ENCODE data around the gene PPP1R3D. TPM values are rescaled to one million over a fixed set of nuclear protein-coding genes. Genes with fewer than 3 reads are reported as not detected.
A peak's percentile ranks its signal among the peaks of the same experiment; 100 is the strongest.

PPP1R3D gene
- total and polyA plus RNA-seq, 9 of the 15 experiments (the other 6 are each of a cell fraction or from before 2014, with no cell fraction given): 0.35 to 3.3 (median 1.8) TPM

- TF ChIP-seq ZNF197 (CRISPR knock-in tag; IDR thresholded peaks at IDR 0.05; ENCODE audit: low read depth): no peak
- TF ChIP-seq ZNF3 (CRISPR knock-in tag; IDR thresholded peaks at IDR 0.05): no peak
- TF ChIP-seq KHSRP (IDR thresholded peaks at IDR 0.05): no peak
- TF ChIP-seq ZNF764 (CRISPR knock-in tag; IDR thresholded peaks at IDR 0.05; ENCODE audit: low read depth): no peak
- peak; percentile 84 for TF ChIP-seq RB1 (IDR thresholded peaks at IDR 0.05; ENCODE audit: low read depth)
- TF ChIP-seq AFF4 (CRISPR knock-in tag; IDR thresholded peaks at IDR 0.05): no peak
- TF ChIP-seq FOXA3 (CRISPR knock-in tag; conservative IDR thresholded peaks at IDR 0.05 in 1 of 2, IDR thresholded peaks at IDR 0.05 in 1 of 2): 0 out of 4 replicates have a peak, but pooled peaks of 1 of the 2 experiments have one; percentile 34
- no peak for TF ChIP-seq ZKSCAN1 (IDR thresholded peaks at IDR 0.05; ENCODE audit: low read depth, low read length)
- no peak for TF ChIP-seq RNF219 (CRISPR knock-in tag; IDR thresholded peaks at IDR 0.05)
- no peak for TF ChIP-seq CTBP1 (IDR thresholded peaks at IDR 0.05; ENCODE audit: borderline replicate concordance)
- TF ChIP-seq PRDM10 (IDR thresholded peaks at IDR 0.05; ENCODE audit: partially characterized antibody): no peak
- TF ChIP-seq MBD1 (CRISPR knock-in tag; IDR thresholded peaks at IDR 0.05): no peak
- TF ChIP-seq CREB3 (tag; conservative IDR thresholded peaks at IDR 0.05; ENCODE audit: low read depth): no peak
- no peak for TF ChIP-seq ZNF583 (CRISPR knock-in tag; IDR thresholded peaks at IDR 0.05)
- TF ChIP-seq SUPT5H (IDR thresholded peaks at IDR 0.05): no peak
- TF ChIP-seq MAFF (IDR thresholded peaks at IDR 0.05; ENCODE audit: low read length): no peak
Observed at GRCh38 chr20:59933296-59933848, 6.7 kb downstream of the PPP1R3D start, which contains the start of gene SYCP2 (continued).
